Measurements from ENCODE around the gene COL4A2. TPM values are rescaled to one million over a fixed set of nuclear protein-coding genes. Genes with fewer than 3 reads are reported as not detected.

Gene COL4A2
- total and polyA plus RNA-seq, 7 experiments from 2014 or later, result 0.05 TPM; not detected in 6

DNA sequence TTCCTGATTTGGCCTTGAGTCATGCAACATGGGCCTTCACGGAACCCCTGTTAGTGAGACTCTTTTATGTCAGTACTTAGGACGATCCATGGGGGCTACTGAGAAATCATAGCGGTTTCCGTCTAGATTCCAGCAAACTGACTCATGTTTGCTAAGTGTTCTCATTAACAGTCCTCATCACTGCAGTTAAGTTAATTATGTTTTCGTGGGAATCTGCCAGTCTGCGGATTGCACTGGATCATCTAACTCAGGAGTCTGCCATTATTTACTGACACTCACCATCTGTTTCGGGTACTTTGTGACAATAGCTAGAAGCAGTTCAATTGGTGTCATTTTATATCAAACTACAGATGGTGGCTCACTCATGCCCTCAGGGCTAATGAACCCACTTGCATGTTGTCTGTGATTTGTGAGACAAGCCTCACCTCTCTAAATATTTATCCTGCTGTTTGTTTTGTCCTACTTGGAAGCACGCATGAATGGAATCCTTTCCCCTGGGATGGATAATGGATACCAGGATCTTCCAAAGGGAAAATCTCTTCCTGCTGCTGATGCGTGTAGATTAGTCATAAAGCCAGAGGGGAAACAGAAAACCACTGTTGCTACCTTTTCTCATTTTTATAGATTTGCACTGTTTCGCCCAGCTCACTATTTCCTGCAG, 192.7 kb downstream of the COL4A2 start:
- Histone ChIP-seq H3K36me3 (ENCODE audit: control insufficient read depth in 2 of 3, insufficient read depth in 3 of 3, low read length in 3 of 3) (no peaks in the 10 kb centered on the region), H3K27me3 (ENCODE audit: control insufficient read depth in 2 of 2, insufficient read depth in 2 of 2, low read length in 2 of 2) (no peaks in the 10 kb centered on the region), H3K27ac (ENCODE audit: low read depth, low read length) (no peak overlapping the region), H3K9me3 (ENCODE audit: control insufficient read depth in 2 of 3, low read length in 3 of 3) (no peaks in the 10 kb centered on the region), H3K4me3 (ENCODE audit: low read length) (no peak overlapping the region), H3K4me1 (ENCODE audit: control insufficient read depth in 2 of 2, insufficient read depth in 2 of 2, low read length in 2 of 2) (no peaks in the 10 kb centered on the region)
- H3K4me1 Mint-ChIP-seq, result no peaks in the 10 kb centered on the region
- ATAC-seq (no peak), DNase-seq (no peak)
- ChIA-PET POLR2A (no interaction called here), CTCF (no interaction called here)
- H3K27me3 Mint-ChIP-seq, result peaks cover 0 to 9% (median 4%) of the 10 kb centered on the region in 5 donors
- H3K36me3 Mint-ChIP-seq, result peaks cover 0 to 8% (median 0%) of the 10 kb centered on the region in 5 donors
- no peak overlapping the region for H3K4me3 Mint-ChIP-seq
- H3K27ac Mint-ChIP-seq, result peak overlapping the region in 1 of 9 donors; percentile 5
- peaks cover 0 to 24% (median 5%) of the 10 kb centered on the region in 11 donors for H3K9me3 Mint-ChIP-seq
- intact Hi-C loops (cut with micrococcal nuclease), result no loop called here

DNA sequence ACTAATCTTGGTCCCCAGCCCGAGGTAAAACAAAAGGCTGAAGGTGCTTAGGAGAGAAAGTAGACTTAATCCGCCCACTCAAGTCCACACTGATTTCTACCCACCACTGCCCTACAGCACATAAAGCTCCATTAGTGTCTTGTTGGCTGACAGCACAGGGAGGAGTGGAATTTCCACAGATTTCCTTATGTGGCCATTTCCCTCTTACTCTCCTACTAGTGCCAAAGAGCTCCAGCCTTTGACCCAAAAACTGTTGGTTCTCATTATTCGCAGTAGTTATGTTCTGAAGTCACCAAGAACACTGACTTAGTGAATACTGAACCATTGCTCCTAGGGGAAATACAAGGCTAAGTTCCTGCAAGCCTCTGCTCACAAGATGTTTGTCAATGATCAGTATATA, 193.3 kb downstream of the COL4A2 start:
- Histone ChIP-seq H3K27ac (ENCODE audit: low read depth, low read length) (no peak overlapping the region), H3K4me3 (ENCODE audit: low read length) (no peak overlapping the region), H3K9me3 (ENCODE audit: control insufficient read depth in 2 of 3, low read length in 3 of 3) (no peaks in the 10 kb centered on the region), H3K4me1 (ENCODE audit: control insufficient read depth in 2 of 2, insufficient read depth in 2 of 2, low read length in 2 of 2) (no peaks in the 10 kb centered on the region), H3K36me3 (ENCODE audit: control insufficient read depth in 2 of 3, insufficient read depth in 3 of 3, low read length in 3 of 3) (no peaks in the 10 kb centered on the region), H3K27me3 (ENCODE audit: control insufficient read depth in 2 of 2, insufficient read depth in 2 of 2, low read length in 2 of 2) (no peaks in the 10 kb centered on the region)
- Mint-ChIP-seq H3K9me3 (peaks cover 0 to 24% (median 5%) of the 10 kb centered on the region in 11 donors), H3K27ac (no peak overlapping the region), H3K4me3 (no peak overlapping the region), H3K27me3 (peaks cover 0 to 9% (median 4%) of the 10 kb centered on the region in 5 donors), H3K36me3 (peaks cover 0 to 8% (median 0%) of the 10 kb centered on the region in 5 donors), H3K4me1 (peaks cover 0 to 1% (median 0%) of the 10 kb centered on the region in 7 donors)
- ChIA-PET POLR2A (no interaction called here), CTCF (no interaction called here)
- DNase-seq (no peak), ATAC-seq (no peak)
- intact Hi-C loops (cut with micrococcal nuclease), result no loop called here

DNA sequence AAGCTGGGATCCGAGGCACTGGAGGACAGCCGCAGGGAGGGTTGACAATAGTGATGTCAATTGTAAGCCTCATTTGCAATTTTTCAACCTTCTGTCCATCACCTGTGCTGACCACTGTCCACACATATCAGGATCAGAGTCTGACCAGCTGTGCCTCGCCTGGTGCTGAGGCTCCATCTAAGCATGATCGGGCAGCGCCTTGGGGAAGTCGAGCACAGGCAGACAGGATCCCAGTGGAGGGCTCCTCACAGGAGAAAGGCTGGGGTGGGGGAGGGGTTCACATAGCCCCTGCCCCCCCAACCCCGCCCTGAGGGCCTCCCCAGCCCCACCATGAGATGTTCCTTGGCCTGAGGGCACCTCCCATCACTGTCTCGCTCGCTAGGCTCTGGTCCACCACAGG, 194.1 kb downstream of the COL4A2 start:
- H3K4me1 Mint-ChIP-seq, result peaks cover 0 to 1% (median 0%) of the 10 kb centered on the region in 7 donors
- H3K27ac ChIP-seq (ENCODE audit: low read depth, low read length), result no peak overlapping the region

DNA sequence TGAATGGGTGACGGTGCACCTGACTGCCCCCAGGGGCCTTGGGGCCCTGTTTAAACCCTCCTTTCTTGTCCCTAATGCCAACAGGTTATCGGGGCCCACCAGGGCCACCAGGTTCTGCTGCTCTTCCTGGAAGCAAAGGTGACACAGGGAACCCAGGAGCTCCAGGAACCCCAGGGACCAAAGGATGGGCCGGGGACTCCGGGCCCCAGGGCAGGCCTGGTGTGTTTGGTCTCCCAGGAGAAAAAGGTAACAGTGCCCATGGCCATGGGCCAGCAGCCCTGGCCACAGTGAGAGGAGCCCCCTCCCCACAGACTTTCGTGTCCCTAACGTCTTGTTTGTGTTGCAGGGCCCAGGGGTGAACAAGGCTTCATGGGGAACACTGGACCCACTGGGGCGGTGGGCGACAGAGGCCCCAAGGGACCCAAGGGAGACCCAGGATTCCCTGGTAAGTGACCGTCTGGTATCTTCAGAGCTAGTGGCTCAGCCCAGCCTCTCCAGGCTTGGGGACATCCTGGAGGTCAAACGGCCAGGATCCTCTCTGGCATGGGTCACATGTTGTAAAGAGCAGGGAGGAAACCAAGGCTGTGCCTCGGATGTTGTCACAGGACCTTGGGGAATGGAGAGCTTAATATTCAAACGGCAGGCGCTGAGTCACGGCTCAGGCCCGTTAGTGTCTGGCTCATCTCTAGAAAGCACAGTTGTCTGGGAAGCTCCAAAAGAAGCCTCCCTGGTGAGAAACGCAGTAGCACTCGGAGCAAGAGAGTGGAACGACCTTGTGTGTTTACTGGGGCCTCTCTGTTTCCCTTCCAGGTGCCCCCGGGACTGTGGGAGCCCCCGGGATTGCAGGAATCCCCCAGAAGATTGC, 196.2 kb downstream of the COL4A2 start:
- peaks cover 0 to 5% (median 0%) of the 10 kb centered on the region in 5 donors for H3K36me3 Mint-ChIP-seq
- POLR2A ChIA-PET, result no interaction called here
- CTCF ChIA-PET, result no interaction called here
- Histone ChIP-seq H3K36me3 (ENCODE audit: control insufficient read depth in 2 of 3, insufficient read depth in 3 of 3, low read length in 3 of 3) (no peaks in the 10 kb centered on the region), H3K9me3 (ENCODE audit: control insufficient read depth in 2 of 3, low read length in 3 of 3) (no peaks in the 10 kb centered on the region), H3K4me1 (ENCODE audit: control insufficient read depth in 2 of 2, insufficient read depth in 2 of 2, low read length in 2 of 2) (no peaks in the 10 kb centered on the region), H3K27ac (ENCODE audit: low read depth, low read length) (no peak overlapping the region), H3K27me3 (ENCODE audit: control insufficient read depth in 2 of 2, insufficient read depth in 2 of 2, low read length in 2 of 2) (no peaks in the 10 kb centered on the region), H3K4me3 (ENCODE audit: low read length) (no peak overlapping the region)
- H3K27ac Mint-ChIP-seq, result no peak overlapping the region
- H3K4me3 Mint-ChIP-seq, result no peak overlapping the region
- intact Hi-C loops (cut with micrococcal nuclease), result no loop called here
- DNase-seq (no peak), ATAC-seq (peak; percentile 41)
- H3K9me3 Mint-ChIP-seq, result peaks cover 0 to 20% (median 4%) of the 10 kb centered on the region in 11 donors
- H3K27me3 Mint-ChIP-seq, result peaks cover 0 to 19% (median 4%) of the 10 kb centered on the region in 5 donors
- peaks cover 0 to 1% (median 0%) of the 10 kb centered on the region in 7 donors for H3K4me1 Mint-ChIP-seq

More for the DNA sequence above, 194.1 kb downstream of the COL4A2 start:
- no peak overlapping the region for H3K27ac Mint-ChIP-seq
- Histone ChIP-seq H3K27me3 (ENCODE audit: control insufficient read depth in 2 of 2, insufficient read depth in 2 of 2, low read length in 2 of 2) (no peaks in the 10 kb centered on the region), H3K4me3 (ENCODE audit: low read length) (no peak overlapping the region), H3K9me3 (ENCODE audit: control insufficient read depth in 2 of 3, low read length in 3 of 3) (no peaks in the 10 kb centered on the region), H3K4me1 (ENCODE audit: control insufficient read depth in 2 of 2, insufficient read depth in 2 of 2, low read length in 2 of 2) (no peaks in the 10 kb centered on the region), H3K36me3 (ENCODE audit: control insufficient read depth in 2 of 3, insufficient read depth in 3 of 3, low read length in 3 of 3) (no peaks in the 10 kb centered on the region)
- CTCF ChIA-PET, result no interaction called here
- H3K4me3 Mint-ChIP-seq, result no peak overlapping the region
- H3K36me3 Mint-ChIP-seq, result peaks cover 0 to 8% (median 0%) of the 10 kb centered on the region in 5 donors
- intact Hi-C loops (cut with micrococcal nuclease), result no loop called here
- peaks cover 0 to 24% (median 5%) of the 10 kb centered on the region in 11 donors for H3K9me3 Mint-ChIP-seq
- peaks cover 0 to 11% (median 4%) of the 10 kb centered on the region in 5 donors for H3K27me3 Mint-ChIP-seq
- DNase-seq (no peak), ATAC-seq (no peak)
- POLR2A ChIA-PET, result no interaction called here

DNA sequence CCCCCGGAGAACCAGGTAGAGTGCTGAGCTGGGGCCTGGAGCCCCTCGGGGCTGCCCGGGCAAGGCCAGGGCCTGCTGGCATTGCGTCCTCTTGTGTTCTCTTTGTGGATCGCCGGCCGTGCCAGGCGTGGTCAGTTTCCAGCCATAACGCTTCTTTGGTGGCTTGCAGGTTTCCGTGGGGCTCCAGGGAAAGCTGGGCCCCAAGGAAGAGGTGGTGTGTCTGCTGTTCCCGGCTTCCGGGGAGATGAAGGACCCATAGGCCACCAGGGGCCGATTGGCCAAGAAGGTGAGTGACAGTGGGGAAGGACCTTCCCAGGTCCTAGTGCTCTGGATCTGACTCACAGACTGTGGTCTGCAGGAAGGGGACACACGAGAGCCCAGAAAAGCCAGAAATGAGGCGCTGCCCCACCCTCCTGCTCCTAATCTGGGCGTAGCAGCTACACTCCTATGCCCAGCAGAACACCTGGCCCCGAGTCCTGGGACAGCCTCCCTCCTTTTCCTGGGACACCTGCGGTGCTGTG, 197.0 kb downstream of the COL4A2 start:
- no peak overlapping the region for H3K27ac Mint-ChIP-seq
- H3K27ac ChIP-seq (ENCODE audit: low read depth, low read length), result no peak overlapping the region
- no peaks in the 10 kb centered on the region for H3K9me3 ChIP-seq (ENCODE audit: control insufficient read depth in 2 of 3, low read length in 3 of 3)
- H3K36me3 ChIP-seq (ENCODE audit: control insufficient read depth in 2 of 3, insufficient read depth in 3 of 3, low read length in 3 of 3), result no peaks in the 10 kb centered on the region
- ATAC-seq (no peak), DNase-seq (no peak)
- CTCF ChIA-PET, result no interaction called here
- no peak overlapping the region for H3K4me3 Mint-ChIP-seq
- H3K4me1 Mint-ChIP-seq, result peaks cover 0 to 1% (median 0%) of the 10 kb centered on the region in 7 donors
- intact Hi-C loops (cut with micrococcal nuclease), result no loop called here
- H3K9me3 Mint-ChIP-seq, result peaks cover 0 to 19% (median 4%) of the 10 kb centered on the region in 11 donors
- peaks cover 0 to 4% (median 0%) of the 10 kb centered on the region in 5 donors for H3K36me3 Mint-ChIP-seq
- no peaks in the 10 kb centered on the region for H3K4me1 ChIP-seq (ENCODE audit: control insufficient read depth in 2 of 2, insufficient read depth in 2 of 2, low read length in 2 of 2)
- H3K27me3 Mint-ChIP-seq, result peaks cover 0 to 19% (median 4%) of the 10 kb centered on the region in 5 donors
- H3K27me3 ChIP-seq (ENCODE audit: control insufficient read depth in 2 of 2, insufficient read depth in 2 of 2, low read length in 2 of 2), result no peaks in the 10 kb centered on the region
- POLR2A ChIA-PET, result no interaction called here
- H3K4me3 ChIP-seq (ENCODE audit: low read length), result no peak overlapping the region

DNA sequence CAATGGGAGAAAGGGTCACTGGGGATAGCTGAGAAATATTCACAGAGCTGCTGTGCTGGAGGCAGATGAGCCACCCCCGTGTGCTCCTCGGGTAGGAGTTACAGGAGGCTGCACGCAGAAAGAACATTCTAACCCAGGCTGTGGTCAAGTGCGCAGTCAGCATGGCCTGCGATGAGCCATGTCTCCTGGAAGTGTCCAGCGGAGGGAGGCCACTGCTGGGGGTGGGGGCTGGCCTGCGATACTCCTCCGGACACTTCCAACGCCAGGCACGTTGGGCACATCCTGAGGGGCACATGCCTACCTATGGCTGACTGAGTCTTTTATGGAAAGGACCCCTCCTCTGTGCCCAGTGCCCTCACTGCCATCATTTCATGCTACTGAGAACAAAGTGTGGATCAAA, 198.5 kb downstream of the COL4A2 start:
- Histone ChIP-seq H3K27ac (ENCODE audit: low read depth, low read length) (no peak overlapping the region), H3K9me3 (ENCODE audit: control insufficient read depth in 2 of 3, low read length in 3 of 3) (no peaks in the 10 kb centered on the region), H3K27me3 (ENCODE audit: control insufficient read depth in 2 of 2, insufficient read depth in 2 of 2, low read length in 2 of 2) (no peaks in the 10 kb centered on the region), H3K36me3 (ENCODE audit: control insufficient read depth in 2 of 3, insufficient read depth in 3 of 3, low read length in 3 of 3) (no peaks in the 10 kb centered on the region), H3K4me3 (ENCODE audit: low read length) (no peak overlapping the region), H3K4me1 (ENCODE audit: control insufficient read depth in 2 of 2, insufficient read depth in 2 of 2, low read length in 2 of 2) (no peaks in the 10 kb centered on the region)
- no peak for DNase-seq
- peaks cover 0 to 3% (median 0%) of the 10 kb centered on the region in 5 donors for H3K36me3 Mint-ChIP-seq
- H3K4me3 Mint-ChIP-seq, result no peak overlapping the region
- POLR2A ChIA-PET, result no interaction called here
- CTCF ChIA-PET, result no interaction called here
- peaks cover 0 to 14% (median 3%) of the 10 kb centered on the region in 5 donors for H3K27me3 Mint-ChIP-seq
- intact Hi-C loops (cut with micrococcal nuclease), result no loop called here
- H3K9me3 Mint-ChIP-seq, result peaks cover 0 to 5% (median 0%) of the 10 kb centered on the region in 11 donors
- no peak overlapping the region for H3K27ac Mint-ChIP-seq
- peaks cover 0 to 5% (median 0%) of the 10 kb centered on the region in 7 donors for H3K4me1 Mint-ChIP-seq
- ATAC-seq, result no peak
